Parathyroid adenoma (tissue), 2 donors: ENCODE measurements around the gene FOXL1.

Source experiments
- H2AFZ ChIP-seq: fragments of 300-600 bp; sonication (generic); one replicate; pipeline ENCODE4 v1.7.0; 2017; ENCODE audit warnings: antibody characterized with exemption, mild to moderate bottlenecking
- H3K27ac ChIP-seq: fragments of 300-600 bp; sonication (generic); one replicate; pipeline ENCODE4 v1.7.0; 2017
- H3K27me3 ChIP-seq: fragments of 300-600 bp; sonication (generic); one replicate; pipeline ENCODE4 v1.7.0; 2017; ENCODE audit warnings: low read length; ENCODE audit not compliant: control insufficient read depth, insufficient read depth
- H3K36me3 ChIP-seq: fragments of 300-600 bp; sonication (generic); one replicate; pipeline ENCODE4 v1.7.0; 2017; ENCODE audit warnings: low read length; ENCODE audit not compliant: control insufficient read depth, insufficient read depth
- H3K4me1 ChIP-seq: fragments of 300-600 bp; sonication (generic); one replicate; pipeline ENCODE4 v1.7.0; 2017; ENCODE audit warnings: control low read depth
- H3K4me2 ChIP-seq: fragments of 300-600 bp; sonication (generic); one replicate; pipeline ENCODE4 v1.7.0; 2017; ENCODE audit warnings: low read length
- H3K4me3 ChIP-seq: fragments of 300-600 bp; sonication (generic); one replicate; pipeline ENCODE4 v1.7.0; 2017; ENCODE audit warnings: low read depth, low read length
- H3K79me2 ChIP-seq: fragments of 300-600 bp; sonication (generic); one replicate; pipeline ENCODE4 v1.7.0; 2017; ENCODE audit warnings: control low read depth
- H3K9ac ChIP-seq: fragments of 300-600 bp; sonication (generic); one replicate; pipeline ENCODE4 v1.7.0; 2017; ENCODE audit warnings: mild to moderate bottlenecking
- H3K9me3 ChIP-seq: fragments of 300-600 bp; sonication (generic); one replicate; pipeline ENCODE4 v1.7.0; 2017; ENCODE audit warnings: low read length; ENCODE audit not compliant: control insufficient read depth
- TF ChIP-seq, protein P1 (sequence below): fragments of 300-600 bp; sonication (generic); IDR thresholded peaks from one replicate; pipeline ENCODE4 v1.7.0; 2017; ENCODE audit warnings: antibody characterized with exemption, mild to moderate bottlenecking
- donor health status: primary hyperparathyroidism.

The FOXL1 gene

GRCh38 chr16:86531641-86532525 is 46.5 kb upstream of the FOXL1 start:
- Histone ChIP-seq H2AFZ (no peak overlapping the region), H3K4me1 (peaks cover 3% of the 10 kb centered on the region), H3K79me2 (no peaks in the 10 kb centered on the region), H3K4me3 (no peak overlapping the region), H3K9me3 (no peaks in the 10 kb centered on the region), H3K27ac (no peak overlapping the region), H3K9ac (no peak overlapping the region), H3K27me3 (no peaks in the 10 kb centered on the region), H3K36me3 (no peaks in the 10 kb centered on the region), H3K4me2 (no peak overlapping the region)
- TF ChIP-seq, protein P1, sequence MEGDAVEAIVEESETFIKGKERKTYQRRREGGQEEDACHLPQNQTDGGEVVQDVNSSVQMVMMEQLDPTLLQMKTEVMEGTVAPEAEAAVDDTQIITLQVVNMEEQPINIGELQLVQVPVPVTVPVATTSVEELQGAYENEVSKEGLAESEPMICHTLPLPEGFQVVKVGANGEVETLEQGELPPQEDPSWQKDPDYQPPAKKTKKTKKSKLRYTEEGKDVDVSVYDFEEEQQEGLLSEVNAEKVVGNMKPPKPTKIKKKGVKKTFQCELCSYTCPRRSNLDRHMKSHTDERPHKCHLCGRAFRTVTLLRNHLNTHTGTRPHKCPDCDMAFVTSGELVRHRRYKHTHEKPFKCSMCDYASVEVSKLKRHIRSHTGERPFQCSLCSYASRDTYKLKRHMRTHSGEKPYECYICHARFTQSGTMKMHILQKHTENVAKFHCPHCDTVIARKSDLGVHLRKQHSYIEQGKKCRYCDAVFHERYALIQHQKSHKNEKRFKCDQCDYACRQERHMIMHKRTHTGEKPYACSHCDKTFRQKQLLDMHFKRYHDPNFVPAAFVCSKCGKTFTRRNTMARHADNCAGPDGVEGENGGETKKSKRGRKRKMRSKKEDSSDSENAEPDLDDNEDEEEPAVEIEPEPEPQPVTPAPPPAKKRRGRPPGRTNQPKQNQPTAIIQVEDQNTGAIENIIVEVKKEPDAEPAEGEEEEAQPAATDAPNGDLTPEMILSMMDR, result no peak

DNA sequence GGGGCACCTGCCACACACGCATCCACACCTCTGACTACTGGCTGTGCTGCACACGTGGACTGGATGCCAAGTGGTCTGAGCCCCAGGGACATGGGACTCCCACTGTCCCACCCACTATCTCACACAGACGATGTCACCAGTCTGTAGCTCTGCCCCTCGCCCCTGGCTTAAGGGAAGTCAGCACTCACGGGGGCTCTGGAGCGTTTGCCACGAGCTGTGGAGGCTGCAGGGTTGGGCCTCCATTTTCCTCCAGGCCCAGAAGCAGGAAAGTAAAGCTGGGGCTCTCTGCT is 45.9 kb upstream of the FOXL1 start:
- peaks cover 2% of the 10 kb centered on the region for H3K4me1 ChIP-seq
- H3K36me3 ChIP-seq, result no peaks in the 10 kb centered on the region
- no peak overlapping the region for H3K9ac ChIP-seq
- H3K9me3 ChIP-seq, result no peaks in the 10 kb centered on the region
- H3K79me2 ChIP-seq, result no peaks in the 10 kb centered on the region
- H2AFZ ChIP-seq, result no peak overlapping the region
- no peak overlapping the region for H3K27ac ChIP-seq
- no peaks in the 10 kb centered on the region for H3K27me3 ChIP-seq
- no peak overlapping the region for H3K4me2 ChIP-seq
- H3K4me3 ChIP-seq, result no peak overlapping the region
- TF ChIP-seq, protein P1, result no peak

GRCh38 chr16:86533076-86533475 is 45.3 kb upstream of the FOXL1 start:
- TF ChIP-seq, protein P1, result no peak
- H3K27ac ChIP-seq, result no peak overlapping the region
- no peaks in the 10 kb centered on the region for H3K36me3 ChIP-seq

DNA sequence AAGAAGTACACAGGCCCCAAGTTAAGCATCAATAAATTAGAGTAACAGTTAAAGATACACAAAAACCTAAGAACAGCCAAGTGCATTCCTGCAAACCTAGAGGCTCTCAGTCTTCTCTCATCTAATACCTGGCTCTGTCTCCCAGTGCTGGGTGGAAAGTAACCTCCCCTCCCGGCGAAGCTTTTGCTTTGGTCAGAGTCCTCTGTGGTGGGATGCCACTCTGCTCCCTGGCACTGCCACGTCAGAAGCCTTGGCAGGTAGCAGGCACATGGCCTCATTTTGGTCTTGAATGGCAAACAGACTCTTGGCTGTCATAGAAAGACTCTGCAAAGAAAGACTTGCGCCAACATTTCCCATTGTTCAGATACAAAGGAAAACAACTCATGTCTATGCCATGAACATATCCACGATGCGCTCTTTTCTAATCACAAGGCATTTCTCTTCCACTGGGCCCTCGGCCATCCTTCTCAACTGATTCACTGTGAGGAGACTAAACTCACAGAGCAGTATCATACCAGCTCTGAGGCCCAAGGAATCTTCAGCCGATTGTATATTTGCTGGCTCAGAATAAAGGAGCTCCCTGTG is 44.5 kb upstream of the FOXL1 start:
- Histone ChIP-seq H3K27me3 (no peaks in the 10 kb centered on the region), H3K9me3 (no peaks in the 10 kb centered on the region), H3K36me3 (no peaks in the 10 kb centered on the region), H3K9ac (no peak overlapping the region), H3K27ac (no peak overlapping the region), H2AFZ (no peak overlapping the region), H3K4me3 (no peak overlapping the region), H3K4me2 (no peak overlapping the region), H3K79me2 (no peaks in the 10 kb centered on the region), H3K4me1 (no peaks in the 10 kb centered on the region)
- TF ChIP-seq, protein P1, result no peak

More at GRCh38 chr16:86533076-86533475, 45.3 kb upstream of the FOXL1 start:
- Histone ChIP-seq H3K9ac (no peak overlapping the region), H3K9me3 (no peaks in the 10 kb centered on the region), H3K4me1 (no peaks in the 10 kb centered on the region), H3K79me2 (no peaks in the 10 kb centered on the region), H3K27me3 (no peaks in the 10 kb centered on the region), H3K4me3 (no peak overlapping the region), H3K4me2 (no peak overlapping the region), H2AFZ (no peak overlapping the region)
